Esophagus mucosa (tissue), 1 donor: ENCODE results near the gene COP1. TPM values are rescaled to one million over a fixed set of nuclear protein-coding genes. Genes with fewer than 3 reads are reported as not detected.
"Not testable (repeated sequence)": the region's sequence is repeated elsewhere in the genome, so short reads cannot be mapped to it uniquely, and the experiment has no call there.

ENCODE experiments used
- ATAC-seq: fragments of 200-7000 bp; cut with Tn5 transposase; one replicate; pipeline ENCODE4 v1.9.1; 2020
- total RNA-seq: library from RNA; stranded (reverse); gene quantifications from one replicate; pipeline ENCODE4 v1.2.4, GENCODE V29; 2023
- donor health status: DM: yes; HTN: yes; CAD: no.

The COP1 gene
- total RNA-seq, 1 donor from 2014 or later: 34.3 TPM

DNA sequence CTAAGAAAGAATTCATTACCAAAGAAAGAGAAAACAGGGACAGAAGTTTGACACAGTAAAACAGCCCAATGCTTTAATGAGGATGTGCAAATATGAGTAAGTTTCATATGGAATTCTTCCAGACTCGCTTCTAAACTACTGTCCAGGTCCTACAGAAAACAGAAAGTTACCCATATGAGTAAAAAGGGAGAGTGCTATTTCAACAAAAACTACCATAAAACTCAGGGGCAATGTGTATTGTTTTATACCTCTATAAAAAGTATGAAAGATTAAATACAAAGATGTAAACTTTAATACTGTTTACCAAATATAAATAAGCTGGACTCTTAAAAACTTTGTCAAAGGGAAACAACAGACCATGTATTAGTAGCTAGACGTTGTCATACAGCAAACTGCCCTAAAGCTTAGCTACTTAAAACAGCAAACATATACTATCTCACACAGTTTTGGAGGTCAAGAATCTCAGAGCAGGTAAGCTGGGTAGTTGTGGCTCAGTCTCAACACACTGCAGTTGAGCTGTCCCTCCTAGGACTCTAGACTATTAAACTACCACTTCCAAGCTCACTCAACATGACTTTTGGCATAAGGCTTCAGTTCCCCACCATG, 174.9 kb downstream of the COP1 start:
- ATAC-seq: no peak

GRCh38 chr1:176029609-176030008, 177.5 kb downstream of the COP1 start:
- ATAC-seq: no peak

DNA sequence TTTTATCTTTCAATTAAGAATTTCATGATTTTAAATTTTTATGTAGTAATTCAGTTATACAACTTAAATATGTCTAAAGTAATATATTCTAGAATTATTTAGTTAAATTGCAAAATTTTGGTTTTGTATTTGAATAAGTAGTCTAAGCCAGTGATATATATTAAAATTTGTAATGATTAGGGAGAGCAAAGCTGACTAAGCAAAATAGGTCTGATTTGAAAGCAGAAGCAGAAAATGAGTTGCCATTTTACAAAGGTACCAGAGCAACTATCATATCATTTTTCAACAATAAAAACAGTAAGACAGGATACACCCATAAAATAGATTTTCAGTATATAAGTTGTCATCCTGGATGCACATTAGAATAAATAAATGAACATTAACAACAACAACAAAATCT, 177.9 kb downstream of the COP1 start:
- ATAC-seq: no peak

DNA sequence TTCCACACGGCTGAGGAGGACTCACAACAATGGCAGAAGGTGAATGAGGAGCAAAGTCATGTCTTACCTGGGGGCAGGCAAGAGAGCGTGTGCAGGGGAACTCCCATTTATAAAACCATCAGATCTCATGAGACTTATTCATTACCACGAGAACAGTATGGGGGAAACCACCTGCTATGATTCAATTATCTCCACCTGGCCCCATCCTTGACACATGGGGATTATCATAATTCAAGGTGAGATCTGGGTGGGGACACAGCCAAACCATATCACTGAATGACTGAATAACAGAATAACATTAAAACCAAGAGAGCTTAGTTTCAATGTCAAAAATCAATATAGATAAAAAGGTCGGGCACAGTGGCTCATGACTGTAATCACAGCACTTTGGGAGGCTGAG, 179.2 kb downstream of the COP1 start:
- not testable (repeated sequence) for ATAC-seq

DNA sequence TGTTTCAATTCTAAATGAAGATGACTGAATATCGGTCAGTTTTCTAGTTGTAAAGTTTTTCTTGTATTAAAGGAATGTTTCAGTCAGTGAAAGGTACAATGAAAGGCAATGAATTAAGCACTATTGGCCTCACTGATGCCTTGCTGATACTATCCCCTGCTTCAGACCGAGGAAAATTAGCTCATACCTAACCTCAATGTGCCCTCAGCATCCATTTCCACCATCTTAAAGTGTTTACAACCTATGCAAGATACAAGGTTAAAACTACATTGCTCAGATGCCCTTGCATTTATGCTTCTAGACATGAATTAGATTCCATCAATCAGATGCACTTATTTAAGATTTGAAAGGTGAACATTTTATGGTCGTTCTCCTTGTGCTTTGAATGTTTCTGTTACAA, 184.5 kb downstream of the COP1 start:
- no peak for ATAC-seq

DNA sequence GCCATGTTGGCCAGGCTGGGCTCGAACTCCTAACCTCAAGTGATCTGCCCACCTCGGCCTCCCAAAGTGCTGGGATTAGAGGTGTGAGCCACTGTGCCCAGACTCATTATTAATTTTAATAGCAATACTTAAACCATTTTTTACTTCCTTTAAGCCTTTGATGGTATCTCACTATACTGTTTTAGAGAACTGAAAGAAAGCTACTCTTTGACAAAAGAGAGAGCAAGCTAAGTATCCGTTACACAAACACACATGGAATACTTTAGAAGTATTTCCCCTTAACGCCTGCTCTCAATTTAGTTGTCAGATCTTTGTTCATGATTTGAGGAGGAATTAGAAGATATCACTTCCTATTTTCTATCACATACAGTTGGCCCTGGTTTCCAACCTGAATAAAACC, 189.4 kb downstream of the COP1 start:
- no peak for ATAC-seq

DNA sequence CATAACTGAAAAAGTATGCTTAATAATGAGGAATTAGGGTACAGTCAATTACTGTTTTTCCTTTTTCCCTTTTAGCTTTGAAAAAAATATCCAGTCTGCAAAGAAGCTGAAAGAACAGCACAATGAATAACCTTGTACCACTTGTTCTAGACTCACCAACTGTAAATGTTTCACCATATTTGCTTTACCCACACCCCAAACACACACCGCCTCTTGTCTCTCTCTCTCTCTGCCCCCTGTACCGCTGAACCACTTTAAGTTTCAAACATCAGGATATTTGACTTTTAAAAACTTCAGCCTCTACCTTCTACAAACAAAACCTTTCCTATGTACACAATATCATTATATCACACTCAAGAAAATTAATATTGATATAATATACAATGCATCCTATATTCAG, 197.1 kb downstream of the COP1 start:
- ATAC-seq: no peak

- ATAC-seq: not testable (repeated sequence)
Observed at GRCh38 chr1:176007756-176008389, 199.2 kb downstream of the COP1 start.

DNA sequence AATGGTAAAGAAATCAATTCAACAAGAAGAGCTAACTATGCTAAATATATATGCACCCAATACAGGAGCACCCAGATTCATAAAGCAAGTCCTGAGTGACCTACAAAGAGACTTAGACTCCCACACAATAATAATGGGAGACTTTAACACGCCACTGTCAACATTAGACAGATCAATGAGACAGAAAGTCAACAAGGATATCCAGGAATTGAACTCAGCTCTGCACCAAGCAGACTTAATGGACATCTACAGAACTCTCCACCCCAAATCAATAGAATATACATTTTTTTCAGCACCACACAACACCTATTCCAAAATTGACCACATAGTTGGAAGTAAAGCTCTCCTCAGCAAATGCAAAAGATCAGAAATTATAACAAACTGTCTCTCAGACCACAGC, 212.4 kb downstream of the COP1 start:
- not testable (repeated sequence) for ATAC-seq

GRCh38 chr1:175992825-175993224, 214.3 kb downstream of the COP1 start:
- ATAC-seq: not testable (repeated sequence)

- not testable (repeated sequence) for ATAC-seq
Observed at GRCh38 chr1:175992202-175992601, 214.9 kb downstream of the COP1 start.

GRCh38 chr1:175984813-175985212, 222.3 kb downstream of the COP1 start:
- ATAC-seq: no peak

GRCh38 chr1:175984057-175984812, 222.9 kb downstream of the COP1 start:
- no peak for ATAC-seq

DNA sequence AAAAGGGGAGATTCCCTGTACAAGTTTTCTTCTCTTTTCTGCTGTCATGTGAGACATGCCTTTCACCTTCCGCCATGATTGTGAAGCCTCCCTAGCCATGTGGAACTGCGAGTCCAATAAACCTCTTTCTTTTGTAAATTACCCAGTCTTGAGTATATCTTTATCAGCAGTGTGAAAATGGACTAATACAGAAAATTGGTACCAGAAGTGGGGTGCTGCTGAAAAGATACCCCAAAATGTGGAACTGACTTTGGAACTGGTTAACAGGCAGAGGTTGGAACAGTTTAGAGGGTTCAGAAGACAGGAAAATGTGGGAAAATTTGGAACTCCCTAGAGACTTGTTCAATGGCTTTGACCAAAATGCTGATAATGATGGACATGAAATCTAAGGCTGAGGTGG, 223.7 kb downstream of the COP1 start:
- not testable (repeated sequence) for ATAC-seq

GRCh38 chr1:175981128-175981527, 226.0 kb downstream of the COP1 start:
- no peak for ATAC-seq

- ATAC-seq: no peak
Observed at GRCh38 chr1:175978926-175979325, 228.2 kb downstream of the COP1 start.

- no peak for ATAC-seq
Observed at GRCh38 chr1:175978476-175978875, 228.6 kb downstream of the COP1 start.

GRCh38 chr1:175976865-175977642, 230.0 kb downstream of the COP1 start:
- no peak for ATAC-seq

GRCh38 chr1:175969231-175969630, 237.9 kb downstream of the COP1 start:
- no peak for ATAC-seq

GRCh38 chr1:175968486-175969172, 238.5 kb downstream of the COP1 start:
- ATAC-seq: no peak

DNA sequence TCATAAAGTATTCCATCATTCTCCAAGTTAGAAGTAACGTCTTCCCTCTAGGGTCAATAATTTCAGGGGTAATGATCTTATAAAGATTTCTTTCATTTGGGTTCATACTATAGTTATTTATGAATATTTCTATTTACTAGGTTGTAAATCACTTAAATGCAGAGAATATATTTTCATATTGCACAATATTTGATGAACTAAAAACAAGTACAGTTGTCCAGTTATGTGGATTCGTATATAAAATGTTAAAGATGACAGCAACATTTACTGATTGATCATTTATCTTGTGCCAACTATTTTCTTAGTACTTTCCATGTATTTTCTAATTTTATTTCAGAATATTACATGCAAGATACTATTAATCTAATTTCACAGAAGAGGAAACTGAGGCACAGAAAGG, 243.3 kb downstream of the COP1 start:
- ATAC-seq: no peak

DNA sequence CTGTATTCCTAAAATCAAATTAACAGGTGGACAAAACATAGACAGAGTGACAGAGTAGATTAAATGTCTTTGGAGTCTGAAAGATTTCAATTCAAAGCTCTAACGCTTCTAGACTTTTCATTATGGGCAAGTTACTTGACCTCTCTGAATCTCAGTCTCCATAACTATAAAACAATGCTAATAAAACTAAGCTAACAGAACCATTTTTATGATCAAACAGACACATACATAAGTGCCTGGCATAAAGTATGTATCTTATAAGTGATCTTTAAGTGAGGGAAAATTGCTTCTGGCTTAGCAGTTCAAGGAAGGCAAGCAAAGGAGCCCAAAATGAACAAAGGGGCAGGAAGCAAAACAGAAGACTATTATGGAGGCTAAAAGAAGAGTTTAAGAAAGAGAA, 246.9 kb downstream of the COP1 start:
- ATAC-seq: no peak

DNA sequence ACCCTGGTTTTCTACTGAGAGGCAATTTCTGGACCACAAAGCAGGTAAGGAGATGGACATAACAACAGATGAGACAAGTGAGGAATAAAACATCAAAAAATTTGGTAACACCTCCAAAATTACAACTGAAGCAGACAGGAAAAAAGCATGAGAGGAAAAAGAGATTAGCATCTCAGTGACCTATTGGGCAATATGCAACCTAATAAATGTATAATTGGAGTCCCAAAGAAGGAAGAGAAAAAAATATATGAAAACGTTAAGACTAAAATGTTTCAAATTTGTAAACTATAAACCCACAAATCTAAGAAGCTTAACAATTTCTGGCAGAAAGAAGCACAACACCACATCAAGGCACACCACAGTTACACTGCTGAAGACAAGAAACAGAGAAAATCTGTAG, 255.5 kb downstream of the COP1 start:
- ATAC-seq: no peak
